ENCODE measurements around the gene TYW5.

The TYW5 gene

DNA sequence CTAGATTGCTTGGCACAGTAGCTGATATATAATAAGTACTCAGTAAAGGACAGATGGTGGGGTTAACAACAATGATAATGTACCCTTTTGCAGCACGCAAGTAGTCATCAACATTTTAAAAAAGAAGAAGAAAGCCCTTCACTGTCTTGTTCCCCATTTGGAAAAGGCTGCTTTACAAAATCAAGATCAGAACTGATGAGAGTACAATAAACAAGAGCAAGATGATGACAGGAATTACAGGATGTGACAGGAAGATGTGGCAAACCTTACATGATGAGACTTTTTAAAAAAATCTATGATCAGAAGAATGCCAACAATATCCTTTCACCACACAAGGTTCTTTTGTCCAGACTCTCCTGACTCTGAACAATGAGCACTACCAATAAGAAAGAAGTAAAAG is 9.1 kb downstream of the TYW5 start:
- TF ChIP-seq, protein P1, sequence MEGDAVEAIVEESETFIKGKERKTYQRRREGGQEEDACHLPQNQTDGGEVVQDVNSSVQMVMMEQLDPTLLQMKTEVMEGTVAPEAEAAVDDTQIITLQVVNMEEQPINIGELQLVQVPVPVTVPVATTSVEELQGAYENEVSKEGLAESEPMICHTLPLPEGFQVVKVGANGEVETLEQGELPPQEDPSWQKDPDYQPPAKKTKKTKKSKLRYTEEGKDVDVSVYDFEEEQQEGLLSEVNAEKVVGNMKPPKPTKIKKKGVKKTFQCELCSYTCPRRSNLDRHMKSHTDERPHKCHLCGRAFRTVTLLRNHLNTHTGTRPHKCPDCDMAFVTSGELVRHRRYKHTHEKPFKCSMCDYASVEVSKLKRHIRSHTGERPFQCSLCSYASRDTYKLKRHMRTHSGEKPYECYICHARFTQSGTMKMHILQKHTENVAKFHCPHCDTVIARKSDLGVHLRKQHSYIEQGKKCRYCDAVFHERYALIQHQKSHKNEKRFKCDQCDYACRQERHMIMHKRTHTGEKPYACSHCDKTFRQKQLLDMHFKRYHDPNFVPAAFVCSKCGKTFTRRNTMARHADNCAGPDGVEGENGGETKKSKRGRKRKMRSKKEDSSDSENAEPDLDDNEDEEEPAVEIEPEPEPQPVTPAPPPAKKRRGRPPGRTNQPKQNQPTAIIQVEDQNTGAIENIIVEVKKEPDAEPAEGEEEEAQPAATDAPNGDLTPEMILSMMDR (IDR thresholded peaks at IDR 0.05; ENCODE audit: insufficient read depth, low read length, poor library complexity, severe bottlenecking), result no peak
- peaks cover 6% of the 10 kb centered on the region for H3K36me3 ChIP-seq (ENCODE audit: control insufficient read depth, insufficient read depth, low read length)
- no peak for DNase-seq (ENCODE audit: extremely low read depth, insufficient read length)

DNA sequence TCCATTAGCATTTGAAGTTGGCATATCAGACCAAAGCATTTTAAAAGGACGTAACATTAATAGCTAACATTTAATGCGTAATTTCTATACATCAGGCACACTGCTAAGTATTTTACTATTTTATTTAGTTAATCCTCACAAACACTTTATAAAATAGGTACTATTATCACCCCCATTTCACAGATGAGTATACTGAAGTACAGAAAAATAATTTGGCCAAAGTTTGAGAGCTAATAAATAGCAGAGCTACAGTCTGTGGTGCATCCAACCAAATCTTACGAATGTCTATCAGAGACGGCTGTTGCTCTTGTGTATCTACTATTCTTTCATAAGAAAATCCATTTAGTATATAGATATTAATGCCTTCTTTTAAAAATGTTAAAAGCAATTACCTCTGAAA is 11.9 kb downstream of the TYW5 start:
- Histone ChIP-seq H3K27me3 (replicated peaks; ENCODE audit: control insufficient read depth, insufficient read depth, low read length) (no peaks in the 10 kb centered on the region), H3K4me3 (replicated peaks; ENCODE audit: low read depth, low read length) (no peak overlapping the region), H3K36me3 (ENCODE audit: control insufficient read depth, insufficient read depth, low read length) (peaks cover 7% of the 10 kb centered on the region)
- TF ChIP-seq, protein P1 (IDR thresholded peaks at IDR 0.05; ENCODE audit: insufficient read depth, low read length, poor library complexity, severe bottlenecking), result no peak
- DNase-seq (ENCODE audit: extremely low read depth, insufficient read length), result no peak

More for the DNA sequence above, 9.1 kb downstream of the TYW5 start:
- Histone ChIP-seq H3K27me3 (replicated peaks; ENCODE audit: control insufficient read depth, insufficient read depth, low read length) (no peaks in the 10 kb centered on the region), H3K4me3 (replicated peaks; ENCODE audit: low read depth, low read length) (no peak overlapping the region)

DNA sequence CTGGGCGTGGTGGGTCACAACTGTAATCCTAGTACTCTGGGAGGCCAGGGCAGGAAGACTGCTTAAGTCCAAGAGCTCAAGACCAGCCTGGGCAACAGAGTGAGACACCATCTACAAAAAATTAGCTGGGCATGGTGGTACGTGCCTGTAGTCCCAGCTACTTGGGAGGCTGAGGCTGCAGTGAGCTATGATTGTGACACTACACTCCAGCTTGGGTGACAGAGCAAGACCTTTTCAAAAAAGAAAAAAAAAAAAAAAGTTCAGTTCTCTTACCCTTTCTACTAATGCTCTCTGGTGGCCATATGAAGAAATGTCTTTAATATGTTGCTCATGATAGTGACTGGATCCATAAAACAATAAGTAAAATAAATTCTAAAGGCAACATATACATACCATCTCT is 14.9 kb downstream of the TYW5 start:
- Histone ChIP-seq H3K4me3 (replicated peaks; ENCODE audit: low read depth, low read length) (no peak overlapping the region), H3K36me3 (ENCODE audit: control insufficient read depth, insufficient read depth, low read length) (peaks cover 3% of the 10 kb centered on the region), H3K27me3 (replicated peaks; ENCODE audit: control insufficient read depth, insufficient read depth, low read length) (no peaks in the 10 kb centered on the region)
- TF ChIP-seq, protein P1 (IDR thresholded peaks at IDR 0.05; ENCODE audit: insufficient read depth, low read length, poor library complexity, severe bottlenecking), result peak; percentile 19
- no peak for DNase-seq (ENCODE audit: extremely low read depth, insufficient read length)

DNA sequence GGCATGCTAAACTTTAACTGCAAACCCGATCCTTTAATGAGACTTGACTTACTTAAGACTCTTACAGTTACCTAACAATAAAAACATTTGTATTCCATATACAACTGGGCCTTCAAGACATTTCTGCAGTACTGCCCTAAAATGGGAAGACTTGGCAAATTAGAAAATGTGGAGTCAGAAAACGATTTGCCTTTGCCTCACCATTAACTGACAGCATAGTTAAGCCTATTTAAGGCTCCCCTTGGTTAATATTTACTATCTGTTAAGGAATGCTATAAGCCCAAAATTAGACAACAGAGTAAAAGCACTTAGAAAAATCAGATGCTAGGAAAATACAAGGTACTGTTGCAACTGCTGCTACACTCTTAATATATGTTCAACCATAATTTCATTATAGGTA is 18.7 kb downstream of the TYW5 start:
- Histone ChIP-seq H3K36me3 (ENCODE audit: control insufficient read depth, insufficient read depth, low read length) (peaks cover 7% of the 10 kb centered on the region), H3K27me3 (replicated peaks; ENCODE audit: control insufficient read depth, insufficient read depth, low read length) (no peaks in the 10 kb centered on the region), H3K4me3 (replicated peaks; ENCODE audit: low read depth, low read length) (no peak overlapping the region)
- DNase-seq (ENCODE audit: extremely low read depth, insufficient read length), result no peak
- TF ChIP-seq, protein P1 (IDR thresholded peaks at IDR 0.05; ENCODE audit: insufficient read depth, low read length, poor library complexity, severe bottlenecking), result no peak

DNA sequence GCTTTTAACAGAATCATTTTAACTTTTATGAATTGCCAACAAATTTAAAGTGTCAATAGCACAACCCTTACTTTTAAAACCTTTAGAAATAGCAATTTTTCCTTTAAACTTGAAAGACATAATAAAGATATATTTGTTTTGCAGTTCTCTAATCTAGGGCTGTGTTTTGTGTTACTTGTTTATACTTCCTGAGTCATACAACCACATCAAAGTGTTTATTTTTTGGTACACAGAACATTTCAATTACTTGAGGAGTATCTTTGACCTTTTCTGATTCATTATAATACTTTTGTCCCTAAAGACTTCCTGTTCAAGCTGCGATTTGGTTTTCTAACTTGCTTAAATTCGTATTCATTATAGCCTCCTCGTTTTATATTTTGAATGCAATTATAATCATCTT is 21.8 kb downstream of the TYW5 start:
- TF ChIP-seq, protein P1 (IDR thresholded peaks at IDR 0.05; ENCODE audit: insufficient read depth, low read length, poor library complexity, severe bottlenecking), result no peak
- no peak for DNase-seq (ENCODE audit: extremely low read depth, insufficient read length)
- no peaks in the 10 kb centered on the region for H3K27me3 ChIP-seq (replicated peaks; ENCODE audit: control insufficient read depth, insufficient read depth, low read length)
- H3K36me3 ChIP-seq (ENCODE audit: control insufficient read depth, insufficient read depth, low read length), result peaks cover 5% of the 10 kb centered on the region
- H3K4me3 ChIP-seq (replicated peaks; ENCODE audit: low read depth, low read length), result no peak overlapping the region

DNA sequence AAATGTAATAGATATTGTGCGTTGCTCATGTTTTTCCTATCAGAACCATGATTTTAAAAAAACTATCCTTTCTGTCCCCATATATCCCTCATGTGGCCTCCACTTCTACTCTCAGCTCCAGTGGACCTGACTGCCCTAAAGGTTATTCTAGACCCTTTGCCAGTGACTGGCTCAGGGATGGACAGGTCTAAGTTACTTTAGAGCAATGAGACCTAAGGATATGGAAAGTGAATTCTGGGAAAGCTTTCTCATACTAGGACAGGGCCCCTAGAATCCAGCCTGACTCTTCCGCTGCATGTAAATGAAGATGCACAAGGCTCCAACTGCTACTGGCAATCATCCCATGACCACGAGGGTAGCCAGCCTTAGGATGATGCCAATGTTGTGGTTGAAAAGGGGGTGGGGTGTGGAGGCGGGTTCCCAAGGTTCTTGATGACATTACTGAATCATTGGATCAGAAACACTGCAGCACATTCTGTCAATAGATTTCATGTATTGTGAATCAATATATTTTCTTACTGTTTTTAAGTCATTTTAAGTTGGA is 22.9 kb downstream of the TYW5 start:
- DNase-seq (ENCODE audit: extremely low read depth, insufficient read length), result no peak
- no peaks in the 10 kb centered on the region for H3K27me3 ChIP-seq (replicated peaks; ENCODE audit: control insufficient read depth, insufficient read depth, low read length)
- TF ChIP-seq, protein P1 (IDR thresholded peaks at IDR 0.05; ENCODE audit: insufficient read depth, low read length, poor library complexity, severe bottlenecking), result no peak
- H3K36me3 ChIP-seq (ENCODE audit: control insufficient read depth, insufficient read depth, low read length), result peaks cover 5% of the 10 kb centered on the region
- no peak overlapping the region for H3K4me3 ChIP-seq (replicated peaks; ENCODE audit: low read depth, low read length)

All from GM06990 (cell line).